Type B pancreatic cell (in vitro differentiated cells): ENCODE measurements around the gene TTC22. TPM values are rescaled to one million over a fixed set of nuclear protein-coding genes. Genes with fewer than 3 reads are reported as not detected.

Source experiments
- DNase-seq: peaks from one replicate; pipeline ENCODE4 v3.0.0; 2021; ENCODE audit warnings: mixed read lengths; ENCODE audit not compliant: unreplicated experiment; ENCODE audit errors: extremely low spot score
- H3K27ac Mint-ChIP-seq: 2 replicates; pipeline ENCODE4 v1.8.0; 2021; ENCODE audit warnings: mild to moderate bottlenecking, mixed read lengths
- H3K27me3 Mint-ChIP-seq: 2 replicates; pipeline ENCODE4 v1.8.0; 2021; ENCODE audit warnings: mixed read lengths
- H3K36me3 Mint-ChIP-seq: 2 replicates; pipeline ENCODE4 v1.8.0; 2021; ENCODE audit warnings: mixed read lengths
- H3K4me1 Mint-ChIP-seq: one replicate; pipeline ENCODE4 v1.8.0; 2021; ENCODE audit warnings: mixed read lengths; ENCODE audit not compliant: unreplicated experiment
- H3K4me3 Mint-ChIP-seq: 2 replicates; pipeline ENCODE4 v1.8.0; 2021; ENCODE audit warnings: mild to moderate bottlenecking, mixed read lengths
- H3K9me3 Mint-ChIP-seq: 2 replicates; pipeline ENCODE4 v1.8.0; 2021; ENCODE audit warnings: mixed read lengths
- CTCF ChIP-seq: fragments of 200-600 bp; sonication (generic); conservative IDR thresholded peaks from 2 replicates; pipeline ENCODE4 v1.5.0; 2021; ENCODE audit warnings: antibody characterized with exemption, mild to moderate bottlenecking
- total RNA-seq: library from RNA; stranded (reverse); gene quantifications from 2 replicates; pipeline ENCODE4 v1.2.1, GENCODE V29; 2021; ENCODE audit warnings: low replicate concordance

TTC22 gene
- total RNA-seq, 1 donor from 2014 or later, result 7.0 TPM

- no peak overlapping the region for H3K27ac Mint-ChIP-seq
- no peak for TF ChIP-seq CTCF
- DNase-seq, result peak; percentile 42
Measured at GRCh38 chr1:54846716-54847284, 45.7 kb upstream of the TTC22 start.

GRCh38 chr1:54846301-54846700 lies 45.2 kb upstream of the TTC22 start:
- Mint-ChIP-seq H3K9me3 (no peaks in the 10 kb centered on the region), H3K4me3 (no peak overlapping the region), H3K4me1 (no peaks in the 10 kb centered on the region), H3K27me3 (no peaks in the 10 kb centered on the region), H3K36me3 (peaks cover 11% of the 10 kb centered on the region), H3K27ac (no peak overlapping the region)
- no peak for TF ChIP-seq CTCF
- DNase-seq, result peak; percentile 37

More at GRCh38 chr1:54846716-54847284, 45.7 kb upstream of the TTC22 start:
- Mint-ChIP-seq H3K4me1 (no peaks in the 10 kb centered on the region), H3K4me3 (no peak overlapping the region), H3K9me3 (no peaks in the 10 kb centered on the region), H3K36me3 (peaks cover 11% of the 10 kb centered on the region), H3K27me3 (no peaks in the 10 kb centered on the region)

GRCh38 chr1:54845772-54846171 lies 44.6 kb upstream of the TTC22 start:
- H3K36me3 Mint-ChIP-seq, result peaks cover 11% of the 10 kb centered on the region
- no peak overlapping the region for H3K27ac Mint-ChIP-seq
- H3K27me3 Mint-ChIP-seq, result no peaks in the 10 kb centered on the region
- H3K9me3 Mint-ChIP-seq, result no peaks in the 10 kb centered on the region
- no peak overlapping the region for H3K4me3 Mint-ChIP-seq
- peak; percentile 56 for DNase-seq
- TF ChIP-seq CTCF, result no peak
- no peaks in the 10 kb centered on the region for H3K4me1 Mint-ChIP-seq

- DNase-seq, result peak; percentile 13
- Mint-ChIP-seq H3K4me1 (no peaks in the 10 kb centered on the region), H3K4me3 (no peak overlapping the region), H3K27ac (no peak overlapping the region), H3K27me3 (no peaks in the 10 kb centered on the region), H3K9me3 (no peaks in the 10 kb centered on the region), H3K36me3 (peaks cover 5% of the 10 kb centered on the region)
- TF ChIP-seq CTCF, result no peak
Measured at GRCh38 chr1:54844564-54844963, 43.4 kb upstream of the TTC22 start.

GRCh38 chr1:54843449-54843848 lies 42.3 kb upstream of the TTC22 start:
- Mint-ChIP-seq H3K27ac (no peak overlapping the region), H3K9me3 (no peaks in the 10 kb centered on the region), H3K27me3 (no peaks in the 10 kb centered on the region), H3K4me3 (no peak overlapping the region), H3K36me3 (no peaks in the 10 kb centered on the region), H3K4me1 (no peaks in the 10 kb centered on the region)
- DNase-seq, result no peak
- no peak for TF ChIP-seq CTCF

- peak; percentile 25 for DNase-seq
- no peak for TF ChIP-seq CTCF
- H3K4me1 Mint-ChIP-seq, result no peaks in the 10 kb centered on the region
- no peak overlapping the region for H3K27ac Mint-ChIP-seq
- no peaks in the 10 kb centered on the region for H3K9me3 Mint-ChIP-seq
- no peaks in the 10 kb centered on the region for H3K36me3 Mint-ChIP-seq
- no peaks in the 10 kb centered on the region for H3K27me3 Mint-ChIP-seq
- H3K4me3 Mint-ChIP-seq, result no peak overlapping the region
Measured at GRCh38 chr1:54842963-54843362, 41.8 kb upstream of the TTC22 start.
